WTC11 (cell line): Measurements from ENCODE around the gene AMPD3. TPM values are rescaled to one million over a fixed set of nuclear protein-coding genes. Genes with fewer than 3 reads are reported as not detected.

Source experiments
- ATAC-seq: fragments of 200-7000 bp; cut with Tn5 transposase; 2 replicates; pipeline ENCODE4 v1.10.0; 2021; ENCODE audit warnings: mild to moderate bottlenecking, moderate library complexity
- CTCF ChIA-PET: fragments of 300-600 bp; sonication (Branson Sonifier 250); formaldehyde crosslinking; loops from one replicate; lab custom pipeline; 2021; ENCODE audit warnings: antibody characterized with exemption; lab: Charles Lee
- POLR2A ChIA-PET: fragments of 350-600 bp; sonication (Branson Sonifier 250); formaldehyde crosslinking; loops from one replicate; lab custom pipeline; 2021; ENCODE audit warnings: antibody characterized with exemption; lab: Charles Lee
- DNase-seq: peaks from one replicate; pipeline ENCODE4 v3.0.0; 2021; ENCODE audit warnings: low spot score
- H3K27ac Mint-ChIP-seq: 2 replicates; pipeline ENCODE4 v1.8.0; 2021; ENCODE audit warnings: mixed read lengths
- H3K27me3 Mint-ChIP-seq: 2 replicates; pipeline ENCODE4 v1.8.0; 2021; ENCODE audit warnings: low read depth, mild to moderate bottlenecking, moderate library complexity, mixed read lengths
- H3K36me3 Mint-ChIP-seq: 2 replicates; pipeline ENCODE4 v1.8.0; 2021; ENCODE audit warnings: mixed read lengths
- H3K4me1 Mint-ChIP-seq: 2 replicates; pipeline ENCODE4 v1.8.0; 2022; ENCODE audit warnings: mixed read lengths
- H3K4me3 Mint-ChIP-seq: 2 replicates; pipeline ENCODE4 v1.8.0; 2021; ENCODE audit warnings: mild to moderate bottlenecking, moderate library complexity, mixed read lengths
- H3K9me3 Mint-ChIP-seq: 2 replicates; pipeline ENCODE4 v1.8.0; 2021; ENCODE audit warnings: mixed read lengths
- CREB1 ChIP-seq: sonication (generic); formaldehyde crosslinking; IDR thresholded peaks from 2 replicates; pipeline ENCODE4 v1.8.0; 2023; ENCODE audit warnings: mild to moderate bottlenecking, missing genetic modification reagents
- CREM ChIP-seq: sonication (generic); formaldehyde crosslinking; IDR thresholded peaks from 2 replicates; pipeline ENCODE4 v1.8.1; 2022; ENCODE audit warnings: mild to moderate bottlenecking, missing genetic modification reagents, moderate library complexity
- ELF4 ChIP-seq: sonication (generic); formaldehyde crosslinking; IDR thresholded peaks from 2 replicates; pipeline ENCODE4 v1.8.1; 2022; ENCODE audit warnings: low read depth, mild to moderate bottlenecking, moderate library complexity, missing genetic modification reagents
- GABPB1 ChIP-seq: sonication (generic); formaldehyde crosslinking; IDR thresholded peaks from 2 replicates; pipeline ENCODE4 v1.8.1; 2023; ENCODE audit warnings: mild to moderate bottlenecking, missing genetic modification reagents
- GRHL2 ChIP-seq: fragments of 250-450 bp; sonication (Bioruptor Pico); IDR thresholded peaks from 2 replicates; pipeline ENCODE4 v1.8.0; 2022; ENCODE audit warnings: mild to moderate bottlenecking, moderate library complexity; ENCODE audit not compliant: insufficient replicate concordance, severe bottlenecking
- GTF2I ChIP-seq: fragments of 250-450 bp; sonication (Bioruptor Pico); conservative IDR thresholded peaks from 2 replicates; pipeline ENCODE4 v1.4.0; 2021; ENCODE audit warnings: mild to moderate bottlenecking
- MLX ChIP-seq: sonication (generic); formaldehyde crosslinking; IDR thresholded peaks from 2 replicates; pipeline ENCODE4 v1.8.1; 2023; ENCODE audit warnings: mild to moderate bottlenecking, missing genetic modification reagents, moderate library complexity
- NFYB ChIP-seq: sonication (generic); formaldehyde crosslinking; conservative IDR thresholded peaks from 2 replicates; pipeline ENCODE4 v1.8.0; 2022; ENCODE audit warnings: low read depth, missing genetic modification reagents
- NR2C2 ChIP-seq: sonication (generic); formaldehyde crosslinking; IDR thresholded peaks from 2 replicates; pipeline ENCODE4 v1.8.0; 2022; ENCODE audit warnings: mild to moderate bottlenecking, missing genetic modification reagents
- SMAD3 ChIP-seq: sonication (generic); formaldehyde crosslinking; IDR thresholded peaks from 2 replicates; pipeline ENCODE4 v1.8.0; 2022; ENCODE audit warnings: missing genetic modification reagents, mild to moderate bottlenecking, borderline replicate concordance
- SOX15 ChIP-seq: fragments of 250-450 bp; sonication (Bioruptor Pico); IDR thresholded peaks from 2 replicates; pipeline ENCODE4 v1.9.0; 2021; ENCODE audit warnings: mild to moderate bottlenecking
- TP53 ChIP-seq: sonication (generic); formaldehyde crosslinking; IDR thresholded peaks from 2 replicates; pipeline ENCODE4 v1.8.1; 2023; ENCODE audit warnings: mild to moderate bottlenecking, missing genetic modification reagents
- ZBTB21 ChIP-seq: sonication (generic); formaldehyde crosslinking; IDR thresholded peaks from 2 replicates; pipeline ENCODE4 v1.8.1; 2023; ENCODE audit warnings: mild to moderate bottlenecking, missing genetic modification reagents, borderline replicate concordance
- ZNF219 ChIP-seq: sonication (generic); formaldehyde crosslinking; IDR thresholded peaks from 2 replicates; pipeline ENCODE4 v1.8.0; 2023; ENCODE audit warnings: missing genetic modification reagents, mild to moderate bottlenecking, borderline replicate concordance
- ZNF232 ChIP-seq: sonication (generic); formaldehyde crosslinking; IDR thresholded peaks from 2 replicates; pipeline ENCODE4 v1.8.0; 2022; ENCODE audit warnings: mild to moderate bottlenecking, missing genetic modification reagents
- ZNF423 ChIP-seq: fragments of 250-450 bp; sonication (Bioruptor Pico); IDR thresholded peaks from 2 replicates; pipeline ENCODE4 v2.1.2; 2022; ENCODE audit warnings: mild to moderate bottlenecking, moderate library complexity
- total RNA-seq: library from RNA; stranded (reverse); gene quantifications from 3 replicates; pipeline ENCODE4 v1.2.3, GENCODE V29; 2021
- TF ChIP-seq, protein P1 (sequence below): sonication (generic); formaldehyde crosslinking; IDR thresholded peaks from 2 replicates; pipeline ENCODE4 v1.8.1; 2022; ENCODE audit warnings: low read depth, mild to moderate bottlenecking, moderate library complexity, missing genetic modification reagents, borderline replicate concordance
- TF ChIP-seq, protein P2 (sequence below): sonication (generic); formaldehyde crosslinking; IDR thresholded peaks from 2 replicates; pipeline ENCODE4 v1.8.1; 2022; ENCODE audit warnings: missing genetic modification reagents, borderline replicate concordance
- TF ChIP-seq, protein P3 (sequence below): sonication (generic); formaldehyde crosslinking; IDR thresholded peaks from 2 replicates; pipeline ENCODE4 v1.8.1; 2023; ENCODE audit warnings: mild to moderate bottlenecking, missing genetic modification reagents, moderate library complexity
- TF ChIP-seq, protein P4 (sequence below): fragments of 250-450 bp; sonication (Bioruptor Pico); conservative IDR thresholded peaks from 2 replicates; pipeline ENCODE4 v1.9.0; 2021; ENCODE audit warnings: mild to moderate bottlenecking
- TF ChIP-seq, protein P5 (sequence below): sonication (generic); formaldehyde crosslinking; IDR thresholded peaks from 2 replicates; pipeline ENCODE4 v1.8.0; 2022; ENCODE audit warnings: mild to moderate bottlenecking, missing genetic modification reagents
- TF ChIP-seq, protein P6 (sequence below): sonication (generic); formaldehyde crosslinking; IDR thresholded peaks from 2 replicates; pipeline ENCODE4 v1.8.0; 2023; ENCODE audit warnings: missing genetic modification reagents, mild to moderate bottlenecking, borderline replicate concordance

AMPD3 gene
- total RNA-seq, 1 experiment from 2014 or later: 6.4 TPM

GRCh38 chr11:10414181-10414580, 40.9 kb upstream of the AMPD3 start:
- H3K4me1 Mint-ChIP-seq: no peaks in the 10 kb centered on the region; the same call in none of the 2 replicates
- no peak for TF ChIP-seq TP53 (CRISPR knock-in tag)
- no peak for TF ChIP-seq SMAD3 (CRISPR knock-in tag)
- TF ChIP-seq, protein P1, sequence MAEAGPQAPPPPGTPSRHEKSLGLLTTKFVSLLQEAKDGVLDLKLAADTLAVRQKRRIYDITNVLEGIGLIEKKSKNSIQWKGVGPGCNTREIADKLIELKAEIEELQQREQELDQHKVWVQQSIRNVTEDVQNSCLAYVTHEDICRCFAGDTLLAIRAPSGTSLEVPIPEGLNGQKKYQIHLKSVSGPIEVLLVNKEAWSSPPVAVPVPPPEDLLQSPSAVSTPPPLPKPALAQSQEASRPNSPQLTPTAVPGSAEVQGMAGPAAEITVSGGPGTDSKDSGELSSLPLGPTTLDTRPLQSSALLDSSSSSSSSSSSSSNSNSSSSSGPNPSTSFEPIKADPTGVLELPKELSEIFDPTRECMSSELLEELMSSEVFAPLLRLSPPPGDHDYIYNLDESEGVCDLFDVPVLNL: no peak
- TF ChIP-seq, protein P2, sequence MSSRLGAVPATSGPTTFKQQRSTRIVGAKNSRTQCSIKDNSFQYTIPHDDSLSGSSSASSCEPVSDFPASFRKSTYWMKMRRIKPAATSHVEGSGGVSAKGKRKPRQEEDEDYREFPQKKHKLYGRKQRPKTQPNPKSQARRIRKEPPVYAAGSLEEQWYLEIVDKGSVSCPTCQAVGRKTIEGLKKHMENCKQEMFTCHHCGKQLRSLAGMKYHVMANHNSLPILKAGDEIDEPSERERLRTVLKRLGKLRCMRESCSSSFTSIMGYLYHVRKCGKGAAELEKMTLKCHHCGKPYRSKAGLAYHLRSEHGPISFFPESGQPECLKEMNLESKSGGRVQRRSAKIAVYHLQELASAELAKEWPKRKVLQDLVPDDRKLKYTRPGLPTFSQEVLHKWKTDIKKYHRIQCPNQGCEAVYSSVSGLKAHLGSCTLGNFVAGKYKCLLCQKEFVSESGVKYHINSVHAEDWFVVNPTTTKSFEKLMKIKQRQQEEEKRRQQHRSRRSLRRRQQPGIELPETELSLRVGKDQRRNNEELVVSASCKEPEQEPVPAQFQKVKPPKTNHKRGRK: no peak
- no peak for TF ChIP-seq NFYB
- TF ChIP-seq SOX15 (CRISPR knock-in tag): no peak
- no peak for TF ChIP-seq CREB1 (CRISPR knock-in tag)
- no peak for TF ChIP-seq GTF2I (CRISPR knock-in tag)
- no peak for TF ChIP-seq MLX (CRISPR knock-in tag)
- no peak for TF ChIP-seq CREM (CRISPR knock-in tag)
- no peak for TF ChIP-seq NR2C2 (CRISPR knock-in tag)
- no peak for TF ChIP-seq ZNF423 (CRISPR knock-in tag)
- TF ChIP-seq ZNF232 (CRISPR knock-in tag): no peak
- TF ChIP-seq GABPB1 (CRISPR knock-in tag): no peak
- TF ChIP-seq, protein P3, sequence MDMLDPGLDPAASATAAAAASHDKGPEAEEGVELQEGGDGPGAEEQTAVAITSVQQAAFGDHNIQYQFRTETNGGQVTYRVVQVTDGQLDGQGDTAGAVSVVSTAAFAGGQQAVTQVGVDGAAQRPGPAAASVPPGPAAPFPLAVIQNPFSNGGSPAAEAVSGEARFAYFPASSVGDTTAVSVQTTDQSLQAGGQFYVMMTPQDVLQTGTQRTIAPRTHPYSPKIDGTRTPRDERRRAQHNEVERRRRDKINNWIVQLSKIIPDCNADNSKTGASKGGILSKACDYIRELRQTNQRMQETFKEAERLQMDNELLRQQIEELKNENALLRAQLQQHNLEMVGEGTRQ (CRISPR knock-in tag): no peak
- no peak for TF ChIP-seq ZBTB21 (CRISPR knock-in tag)
- TF ChIP-seq, protein P4, sequence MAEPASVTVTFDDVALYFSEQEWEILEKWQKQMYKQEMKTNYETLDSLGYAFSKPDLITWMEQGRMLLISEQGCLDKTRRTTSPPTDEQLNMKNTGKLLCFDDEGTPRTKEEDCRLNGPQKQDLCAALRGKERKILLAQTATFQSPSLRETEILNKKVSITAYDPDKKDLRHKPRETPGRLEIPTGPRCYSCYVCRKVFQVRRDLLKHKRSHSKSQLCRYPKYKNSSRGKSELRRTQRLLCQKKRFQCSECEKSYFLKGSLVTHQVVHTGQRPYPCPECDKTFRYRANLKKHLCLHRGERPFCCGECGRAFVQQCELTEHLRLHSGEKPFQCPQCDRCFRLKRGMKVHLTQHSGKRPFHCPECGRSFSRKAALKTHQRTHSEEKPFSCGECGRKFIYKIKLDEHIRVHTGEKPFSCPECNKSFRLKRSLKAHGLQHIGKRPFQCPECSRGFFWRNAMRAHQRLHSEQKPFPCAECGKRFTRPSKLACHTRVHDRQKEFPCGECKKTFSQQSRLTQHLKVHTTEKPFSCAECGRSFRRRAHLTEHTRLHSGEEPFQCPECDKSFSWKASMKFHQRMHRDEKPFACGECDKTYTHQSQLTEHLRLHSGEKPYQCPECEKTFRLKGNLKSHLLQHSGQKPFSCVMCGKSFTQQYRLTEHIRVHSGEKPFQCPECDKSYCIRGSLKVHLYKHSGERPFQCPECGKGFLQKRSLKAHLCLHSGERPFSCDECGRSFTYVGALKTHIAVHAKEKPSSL (CRISPR knock-in tag): no peak
- TF ChIP-seq, protein P5, sequence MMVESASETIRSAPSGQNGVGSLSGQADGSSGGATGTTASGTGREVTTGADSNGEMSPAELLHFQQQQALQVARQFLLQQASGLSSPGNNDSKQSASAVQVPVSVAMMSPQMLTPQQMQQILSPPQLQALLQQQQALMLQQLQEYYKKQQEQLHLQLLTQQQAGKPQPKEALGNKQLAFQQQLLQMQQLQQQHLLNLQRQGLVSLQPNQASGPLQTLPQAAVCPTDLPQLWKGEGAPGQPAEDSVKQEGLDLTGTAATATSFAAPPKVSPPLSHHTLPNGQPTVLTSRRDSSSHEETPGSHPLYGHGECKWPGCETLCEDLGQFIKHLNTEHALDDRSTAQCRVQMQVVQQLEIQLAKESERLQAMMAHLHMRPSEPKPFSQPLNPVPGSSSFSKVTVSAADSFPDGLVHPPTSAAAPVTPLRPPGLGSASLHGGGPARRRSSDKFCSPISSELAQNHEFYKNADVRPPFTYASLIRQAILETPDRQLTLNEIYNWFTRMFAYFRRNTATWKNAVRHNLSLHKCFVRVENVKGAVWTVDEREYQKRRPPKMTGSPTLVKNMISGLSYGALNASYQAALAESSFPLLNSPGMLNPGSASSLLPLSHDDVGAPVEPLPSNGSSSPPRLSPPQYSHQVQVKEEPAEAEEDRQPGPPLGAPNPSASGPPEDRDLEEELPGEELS: no peak
- H3K36me3 Mint-ChIP-seq: no peaks in the 10 kb centered on the region
- no peaks in the 10 kb centered on the region for H3K27me3 Mint-ChIP-seq
- H3K27ac Mint-ChIP-seq: no peak overlapping the region
- 0 out of 2 replicates have a peak, but pooled peaks cover 3% of the 10 kb centered on the region for H3K9me3 Mint-ChIP-seq
- ATAC-seq (no peak), DNase-seq (no peak)
- H3K4me3 Mint-ChIP-seq: no peak overlapping the region
- ChIA-PET POLR2A (no interaction called here), CTCF (interaction anchor here (0.7 to 1.6 kb wide), 8 partner anchors 8 to 357 kb away, joined by 3 to 5 read pairs (median 3); partner anchors contain the start of gene RNF141)

DNA sequence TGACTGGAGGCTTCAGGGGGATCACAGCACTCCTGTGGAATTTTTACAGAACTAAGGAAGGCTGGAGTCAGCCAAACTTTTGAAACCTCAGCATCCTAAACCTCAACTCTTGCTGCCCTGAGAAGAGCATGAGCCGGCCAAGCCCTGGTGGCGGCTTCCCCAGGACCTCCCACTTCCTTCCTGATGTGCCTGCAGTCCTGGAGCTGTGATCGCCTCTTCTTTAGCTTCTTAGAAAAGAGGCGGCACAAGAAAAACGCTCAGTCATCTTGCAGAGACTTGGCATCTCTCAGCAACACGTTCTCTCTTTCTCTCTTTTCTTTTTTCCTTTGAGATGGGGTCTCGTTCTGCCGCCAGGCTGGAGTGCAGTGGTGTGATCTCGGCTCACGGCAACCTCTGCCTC, 40.4 kb upstream of the AMPD3 start:
- Mint-ChIP-seq H3K36me3 (no peaks in the 10 kb centered on the region), H3K4me1 (no peaks in the 10 kb centered on the region; the same call in 1 of the 2 replicates), H3K4me3 (no peak overlapping the region), H3K27ac (no peak overlapping the region), H3K9me3 (0 out of 2 replicates have a peak, but pooled peaks cover 3% of the 10 kb centered on the region), H3K27me3 (no peaks in the 10 kb centered on the region)
- ChIA-PET POLR2A (no interaction called here), CTCF (interaction anchor here (1.0 to 1.6 kb wide), 5 partner anchors 8 to 321 kb away, joined by 3 to 5 read pairs (median 3); partner anchors contain the start of gene RNF141)
- no peak for DNase-seq
- peak; percentile 32; the same call in 1 of the 2 replicates for ATAC-seq
- TF ChIP-seq GRHL2 (CRISPR knock-in tag) (no peak), ZNF219 (CRISPR knock-in tag) (no peak), ELF4 (no peak)
- TF ChIP-seq, protein P6, sequence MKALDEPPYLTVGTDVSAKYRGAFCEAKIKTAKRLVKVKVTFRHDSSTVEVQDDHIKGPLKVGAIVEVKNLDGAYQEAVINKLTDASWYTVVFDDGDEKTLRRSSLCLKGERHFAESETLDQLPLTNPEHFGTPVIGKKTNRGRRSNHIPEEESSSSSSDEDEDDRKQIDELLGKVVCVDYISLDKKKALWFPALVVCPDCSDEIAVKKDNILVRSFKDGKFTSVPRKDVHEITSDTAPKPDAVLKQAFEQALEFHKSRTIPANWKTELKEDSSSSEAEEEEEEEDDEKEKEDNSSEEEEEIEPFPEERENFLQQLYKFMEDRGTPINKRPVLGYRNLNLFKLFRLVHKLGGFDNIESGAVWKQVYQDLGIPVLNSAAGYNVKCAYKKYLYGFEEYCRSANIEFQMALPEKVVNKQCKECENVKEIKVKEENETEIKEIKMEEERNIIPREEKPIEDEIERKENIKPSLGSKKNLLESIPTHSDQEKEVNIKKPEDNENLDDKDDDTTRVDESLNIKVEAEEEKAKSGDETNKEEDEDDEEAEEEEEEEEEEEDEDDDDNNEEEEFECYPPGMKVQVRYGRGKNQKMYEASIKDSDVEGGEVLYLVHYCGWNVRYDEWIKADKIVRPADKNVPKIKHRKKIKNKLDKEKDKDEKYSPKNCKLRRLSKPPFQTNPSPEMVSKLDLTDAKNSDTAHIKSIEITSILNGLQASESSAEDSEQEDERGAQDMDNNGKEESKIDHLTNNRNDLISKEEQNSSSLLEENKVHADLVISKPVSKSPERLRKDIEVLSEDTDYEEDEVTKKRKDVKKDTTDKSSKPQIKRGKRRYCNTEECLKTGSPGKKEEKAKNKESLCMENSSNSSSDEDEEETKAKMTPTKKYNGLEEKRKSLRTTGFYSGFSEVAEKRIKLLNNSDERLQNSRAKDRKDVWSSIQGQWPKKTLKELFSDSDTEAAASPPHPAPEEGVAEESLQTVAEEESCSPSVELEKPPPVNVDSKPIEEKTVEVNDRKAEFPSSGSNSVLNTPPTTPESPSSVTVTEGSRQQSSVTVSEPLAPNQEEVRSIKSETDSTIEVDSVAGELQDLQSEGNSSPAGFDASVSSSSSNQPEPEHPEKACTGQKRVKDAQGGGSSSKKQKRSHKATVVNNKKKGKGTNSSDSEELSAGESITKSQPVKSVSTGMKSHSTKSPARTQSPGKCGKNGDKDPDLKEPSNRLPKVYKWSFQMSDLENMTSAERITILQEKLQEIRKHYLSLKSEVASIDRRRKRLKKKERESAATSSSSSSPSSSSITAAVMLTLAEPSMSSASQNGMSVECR: no peak
